ENCODE measurements around the gene ZC3H7A. TPM values are rescaled to one million over a fixed set of nuclear protein-coding genes. Genes with fewer than 3 reads are reported as not detected.

ZC3H7A gene
- total RNA-seq, 1 donor from 2014 or later, result 66.5 TPM

DNA sequence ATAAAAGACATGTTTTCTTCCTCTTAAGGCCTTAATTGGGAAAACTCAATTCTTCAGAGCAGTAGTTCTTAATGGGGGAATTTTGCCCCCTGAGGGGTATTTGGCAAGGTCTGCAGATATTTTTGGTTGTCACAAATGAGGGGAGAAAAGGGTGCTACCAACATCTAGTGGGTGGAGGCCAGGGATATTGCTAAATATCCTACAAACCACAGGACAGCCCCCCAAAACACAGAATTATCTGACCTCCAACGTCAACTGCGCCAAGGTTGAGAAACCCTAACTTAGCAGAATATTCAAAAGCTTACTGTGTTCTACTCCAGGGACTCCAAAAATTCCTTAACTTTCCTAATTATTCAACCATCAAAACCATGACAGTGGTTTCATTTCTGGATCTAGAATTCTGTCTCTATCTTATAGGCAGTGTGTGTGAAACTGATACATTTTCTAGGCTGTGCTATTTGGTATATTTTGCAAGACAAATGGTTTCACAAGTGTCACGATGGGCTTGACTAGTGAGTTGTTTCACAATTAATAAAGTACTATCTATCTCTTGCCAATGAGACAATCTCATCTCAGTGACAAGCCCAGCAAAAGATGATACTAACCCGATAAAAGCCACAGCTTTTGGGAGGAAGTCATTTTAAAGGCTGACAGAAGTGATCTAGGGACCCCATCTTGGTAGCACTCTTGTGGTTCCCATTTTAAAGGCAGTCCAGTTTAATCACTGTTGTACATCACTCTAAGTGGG is 69.1 kb downstream of the ZC3H7A start:
- no peak for DNase-seq (ENCODE audit: low read depth, low spot score)
- Mint-ChIP-seq H3K9me3 (no peaks in the 10 kb centered on the region), H3K27me3 (ENCODE audit: low read depth) (no peaks in the 10 kb centered on the region), H3K27ac (ENCODE audit: unreplicated experiment) (no peak overlapping the region), H3K4me1 (peaks cover 6% of the 10 kb centered on the region), H3K36me3 (ENCODE audit: low read depth) (peaks cover 3% of the 10 kb centered on the region), H3K4me3 (no peak overlapping the region)
- TF ChIP-seq, protein P1, sequence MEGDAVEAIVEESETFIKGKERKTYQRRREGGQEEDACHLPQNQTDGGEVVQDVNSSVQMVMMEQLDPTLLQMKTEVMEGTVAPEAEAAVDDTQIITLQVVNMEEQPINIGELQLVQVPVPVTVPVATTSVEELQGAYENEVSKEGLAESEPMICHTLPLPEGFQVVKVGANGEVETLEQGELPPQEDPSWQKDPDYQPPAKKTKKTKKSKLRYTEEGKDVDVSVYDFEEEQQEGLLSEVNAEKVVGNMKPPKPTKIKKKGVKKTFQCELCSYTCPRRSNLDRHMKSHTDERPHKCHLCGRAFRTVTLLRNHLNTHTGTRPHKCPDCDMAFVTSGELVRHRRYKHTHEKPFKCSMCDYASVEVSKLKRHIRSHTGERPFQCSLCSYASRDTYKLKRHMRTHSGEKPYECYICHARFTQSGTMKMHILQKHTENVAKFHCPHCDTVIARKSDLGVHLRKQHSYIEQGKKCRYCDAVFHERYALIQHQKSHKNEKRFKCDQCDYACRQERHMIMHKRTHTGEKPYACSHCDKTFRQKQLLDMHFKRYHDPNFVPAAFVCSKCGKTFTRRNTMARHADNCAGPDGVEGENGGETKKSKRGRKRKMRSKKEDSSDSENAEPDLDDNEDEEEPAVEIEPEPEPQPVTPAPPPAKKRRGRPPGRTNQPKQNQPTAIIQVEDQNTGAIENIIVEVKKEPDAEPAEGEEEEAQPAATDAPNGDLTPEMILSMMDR (conservative IDR thresholded peaks at IDR 0.05), result no peak

DNA sequence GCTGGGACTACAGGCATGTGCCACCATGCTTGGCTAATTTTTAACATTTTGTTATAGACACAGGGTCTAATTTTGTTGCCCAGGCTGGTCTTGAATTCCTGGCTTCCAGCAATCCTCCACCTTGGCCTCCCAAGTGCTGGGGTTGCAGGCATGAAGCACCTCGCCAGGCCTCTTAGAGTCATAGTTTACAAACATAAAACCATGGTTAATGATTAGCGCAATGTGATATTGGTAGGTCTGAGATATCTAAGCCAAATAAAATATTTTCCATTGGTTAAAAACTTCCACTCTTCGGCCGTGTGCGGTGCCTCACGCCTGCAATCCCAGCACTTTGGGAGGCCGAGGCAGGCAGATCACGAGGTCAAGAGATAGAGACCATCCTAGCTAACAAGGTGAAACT is 71.0 kb downstream of the ZC3H7A start:
- Mint-ChIP-seq H3K36me3 (ENCODE audit: low read depth) (peaks cover 3% of the 10 kb centered on the region), H3K4me3 (no peak overlapping the region), H3K9me3 (no peaks in the 10 kb centered on the region), H3K27ac (ENCODE audit: unreplicated experiment) (no peak overlapping the region), H3K4me1 (peaks cover under 1% of the 10 kb centered on the region), H3K27me3 (ENCODE audit: low read depth) (no peaks in the 10 kb centered on the region)
- DNase-seq (ENCODE audit: low read depth, low spot score), result no peak
- TF ChIP-seq, protein P1 (conservative IDR thresholded peaks at IDR 0.05), result no peak

DNA sequence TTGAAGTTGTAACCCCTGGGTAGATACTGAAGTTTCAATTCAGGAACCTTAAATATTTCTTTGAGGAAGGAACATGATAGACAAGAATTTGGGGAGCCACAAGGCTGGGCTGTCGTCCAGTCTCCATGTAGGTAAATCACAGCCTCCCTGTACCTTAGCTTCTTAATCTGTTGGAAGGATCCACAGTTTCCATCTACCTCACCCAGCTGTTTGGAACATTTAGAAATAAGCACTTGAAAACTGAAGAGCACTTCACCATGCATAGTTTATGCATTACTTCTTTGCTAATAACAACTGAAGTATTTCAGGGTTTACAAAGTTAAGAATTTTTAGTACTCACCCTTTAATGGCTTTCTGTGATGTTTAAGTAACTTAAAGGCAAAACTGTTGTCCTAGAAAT is 71.6 kb downstream of the ZC3H7A start:
- H3K36me3 Mint-ChIP-seq (ENCODE audit: low read depth), result peaks cover 3% of the 10 kb centered on the region
- TF ChIP-seq, protein P1 (conservative IDR thresholded peaks at IDR 0.05), result no peak
- H3K4me1 Mint-ChIP-seq, result no peaks in the 10 kb centered on the region
- no peaks in the 10 kb centered on the region for H3K9me3 Mint-ChIP-seq
- DNase-seq (ENCODE audit: low read depth, low spot score), result no peak
- H3K27ac Mint-ChIP-seq (ENCODE audit: unreplicated experiment), result no peak overlapping the region
- no peaks in the 10 kb centered on the region for H3K27me3 Mint-ChIP-seq (ENCODE audit: low read depth)
- no peak overlapping the region for H3K4me3 Mint-ChIP-seq

DNA sequence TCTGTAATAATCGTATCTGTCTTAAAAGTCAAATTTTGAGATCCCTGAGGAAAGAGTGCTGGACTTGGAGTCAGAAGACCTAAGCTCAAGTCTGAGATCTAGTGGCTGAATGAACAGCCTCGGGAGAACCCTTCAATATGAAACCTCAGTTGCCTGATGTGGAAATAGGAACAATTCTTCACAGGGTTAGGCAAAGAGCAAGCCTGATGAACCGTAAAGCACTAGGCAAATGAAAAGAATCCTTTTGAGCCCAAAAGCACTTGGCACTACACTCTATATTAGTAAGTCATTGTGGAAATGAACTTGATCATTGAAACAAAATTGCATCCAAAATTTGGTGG is 74.6 kb downstream of the ZC3H7A start:
- Mint-ChIP-seq H3K9me3 (no peaks in the 10 kb centered on the region), H3K27ac (ENCODE audit: unreplicated experiment) (peak overlapping the region; percentile 1), H3K27me3 (ENCODE audit: low read depth) (no peaks in the 10 kb centered on the region), H3K4me1 (peaks cover 13% of the 10 kb centered on the region), H3K36me3 (ENCODE audit: low read depth) (peaks cover 7% of the 10 kb centered on the region), H3K4me3 (no peak overlapping the region)
- no peak for DNase-seq (ENCODE audit: low read depth, low spot score)
- TF ChIP-seq, protein P1 (conservative IDR thresholded peaks at IDR 0.05), result no peak

DNA sequence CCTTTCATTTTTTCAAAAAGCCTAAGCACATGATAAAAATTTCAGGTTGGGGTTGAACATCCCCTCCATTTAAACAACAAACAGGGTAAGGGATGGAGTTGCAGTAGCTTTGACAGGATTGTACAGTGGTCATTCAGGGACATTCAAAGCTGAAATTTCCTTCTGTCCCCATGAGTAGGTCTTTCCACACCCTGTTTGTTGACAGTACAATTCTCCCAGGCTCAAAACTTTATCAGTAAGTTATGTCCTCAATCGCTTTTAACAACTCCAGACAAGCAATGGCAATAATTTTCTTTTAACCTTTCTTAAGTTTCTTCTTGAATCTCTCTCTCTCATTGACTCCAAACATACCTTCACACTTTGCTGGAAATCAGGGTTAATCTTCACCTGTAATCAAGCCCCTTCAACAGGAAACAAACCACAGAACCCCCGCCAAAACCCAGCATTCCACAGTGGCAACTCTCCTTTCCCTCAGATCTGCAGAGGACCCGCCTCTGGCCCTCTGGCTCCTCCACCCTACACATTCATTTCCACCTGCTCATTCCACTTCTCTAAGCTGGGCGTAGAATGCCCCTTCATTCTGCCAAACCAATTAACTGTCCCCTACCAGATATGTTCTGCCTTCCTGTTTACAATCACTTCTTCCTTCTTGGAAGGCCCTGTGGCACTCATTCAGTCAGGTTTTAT is 75.1 kb downstream of the ZC3H7A start:
- H3K27me3 Mint-ChIP-seq (ENCODE audit: low read depth), result no peaks in the 10 kb centered on the region
- peak overlapping the region; percentile 1 for H3K27ac Mint-ChIP-seq (ENCODE audit: unreplicated experiment)
- H3K9me3 Mint-ChIP-seq, result no peaks in the 10 kb centered on the region
- peaks cover 13% of the 10 kb centered on the region for H3K4me1 Mint-ChIP-seq
- no peak for DNase-seq (ENCODE audit: low read depth, low spot score)
- H3K4me3 Mint-ChIP-seq, result no peak overlapping the region
- H3K36me3 Mint-ChIP-seq (ENCODE audit: low read depth), result peaks cover 7% of the 10 kb centered on the region
- TF ChIP-seq, protein P1 (conservative IDR thresholded peaks at IDR 0.05), result no peak

Measured in neural crest cell (in vitro differentiated cells).